SW480 (cell line): ENCODE results near the gene NOC4L.
A peak's percentile ranks its signal among the peaks of the same experiment; 100 is the strongest.
"Not testable (repeated sequence)": the region's sequence is repeated elsewhere in the genome, so short reads cannot be mapped to it uniquely, and the experiment has no call there.

Experiments
- DNase-seq: peaks from one replicate; pipeline ENCODE4 v3.0.0-alpha.2; 2016; ENCODE audit warnings: low spot score

Gene NOC4L

DNA sequence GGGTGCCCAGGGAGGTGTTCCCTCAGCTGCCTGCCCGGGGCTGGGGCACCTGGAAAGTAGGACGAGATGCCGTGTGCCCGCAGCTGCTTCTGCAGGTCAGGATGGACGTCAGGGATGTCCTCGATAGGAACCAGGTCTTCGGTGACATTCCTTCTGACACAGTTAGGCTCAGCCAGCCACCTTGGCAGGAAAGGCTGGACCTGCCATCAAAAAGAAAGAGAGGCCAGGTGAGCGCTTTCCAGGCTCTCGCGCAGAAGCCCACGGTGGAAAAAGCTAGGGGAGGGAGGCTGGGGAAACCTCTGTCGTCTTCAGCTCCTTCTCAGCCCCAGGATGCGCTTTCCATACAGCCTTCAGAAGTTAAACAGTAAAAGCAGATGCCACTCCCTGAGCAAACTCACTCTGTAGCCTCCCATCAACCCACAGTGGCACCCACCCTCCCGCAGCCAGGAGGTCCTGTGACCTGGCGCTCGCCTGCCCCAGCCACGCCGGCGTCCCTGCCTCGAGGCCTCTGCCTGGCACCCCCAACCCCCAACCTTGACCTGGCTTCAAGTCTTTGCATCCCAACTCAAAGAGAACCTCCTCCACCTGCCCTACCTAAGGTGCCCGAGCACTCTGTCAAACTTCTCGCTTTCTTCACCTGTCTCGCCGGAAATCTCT is 1.4 kb upstream of the NOC4L start:
- DNase-seq = no peak

DNA sequence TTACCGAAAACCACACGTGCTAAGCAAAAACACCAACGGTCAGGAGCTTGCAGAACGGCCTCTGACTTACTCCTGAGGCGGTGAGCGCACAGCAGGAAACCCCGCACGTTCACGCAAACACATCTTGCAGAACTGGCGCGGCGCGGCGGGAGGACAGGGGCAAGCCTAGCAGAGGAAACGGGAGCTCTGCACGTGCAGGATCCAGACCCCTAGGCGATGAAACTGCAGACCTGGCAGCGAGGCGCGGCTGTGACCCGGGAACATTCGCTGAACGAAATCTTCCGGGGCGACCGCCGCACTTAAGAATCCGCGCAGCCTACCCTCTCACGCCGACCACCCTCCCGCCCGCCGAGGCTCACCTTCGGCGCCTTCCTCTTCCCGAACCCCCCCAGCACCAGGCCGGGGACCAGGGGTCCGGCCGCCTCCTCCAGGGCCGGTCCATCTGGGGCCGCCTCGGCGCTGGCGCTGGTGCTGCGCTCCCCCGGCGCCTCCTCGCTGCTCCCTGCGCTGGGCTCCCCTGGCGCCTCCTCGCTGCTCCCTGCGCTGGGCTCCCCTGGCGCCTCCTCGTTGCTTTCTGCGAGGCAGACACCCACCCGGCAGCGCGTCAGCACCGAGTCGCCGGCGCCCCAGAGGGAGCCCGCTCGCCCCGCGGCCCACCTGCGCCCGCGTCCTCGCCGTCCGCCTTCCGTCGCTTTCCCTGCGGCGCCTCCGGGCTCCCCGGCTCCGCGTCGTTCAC is 753 bp upstream of the NOC4L start:
- no peak for DNase-seq

DNA sequence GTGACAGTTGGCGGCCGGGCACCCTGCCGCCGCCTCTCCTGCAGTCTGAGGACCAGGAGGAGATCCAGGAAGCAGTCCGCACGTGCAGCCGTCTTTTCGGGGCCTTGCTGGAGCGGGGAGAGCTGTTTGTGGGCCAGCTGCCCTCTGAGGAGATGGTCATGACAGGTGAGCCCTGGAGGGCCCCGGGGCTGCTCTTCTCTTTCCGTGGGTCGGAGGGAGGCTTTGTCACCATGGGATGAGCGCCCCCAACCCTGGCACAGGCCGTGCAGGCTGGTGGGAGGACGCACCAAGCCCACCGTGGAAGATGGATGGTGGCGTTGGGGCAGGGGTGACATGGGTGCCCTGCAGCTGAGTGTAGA is 532 bp downstream of the NOC4L start:
- DNase-seq = no peak

DNA sequence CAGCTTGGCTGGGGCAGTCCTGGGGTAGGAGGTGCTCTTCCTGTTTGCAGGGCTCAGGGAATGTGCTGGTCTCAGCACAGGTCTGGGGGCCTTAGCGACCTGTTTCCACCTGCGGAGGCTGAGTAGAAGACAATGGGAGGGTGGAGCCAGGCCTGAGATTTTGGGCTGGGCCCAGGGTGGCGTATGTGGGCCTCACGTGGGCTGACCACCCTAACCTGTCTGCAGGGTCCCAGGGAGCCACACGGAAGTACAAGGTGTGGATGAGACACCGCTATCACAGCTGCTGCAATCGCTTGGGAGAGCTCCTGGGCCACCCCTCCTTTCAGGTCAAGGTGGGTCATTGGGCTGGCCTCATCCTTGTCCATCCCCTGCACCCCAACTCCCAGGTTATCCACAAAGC is 1.1 kb downstream of the NOC4L start:
- DNase-seq = no peak

DNA sequence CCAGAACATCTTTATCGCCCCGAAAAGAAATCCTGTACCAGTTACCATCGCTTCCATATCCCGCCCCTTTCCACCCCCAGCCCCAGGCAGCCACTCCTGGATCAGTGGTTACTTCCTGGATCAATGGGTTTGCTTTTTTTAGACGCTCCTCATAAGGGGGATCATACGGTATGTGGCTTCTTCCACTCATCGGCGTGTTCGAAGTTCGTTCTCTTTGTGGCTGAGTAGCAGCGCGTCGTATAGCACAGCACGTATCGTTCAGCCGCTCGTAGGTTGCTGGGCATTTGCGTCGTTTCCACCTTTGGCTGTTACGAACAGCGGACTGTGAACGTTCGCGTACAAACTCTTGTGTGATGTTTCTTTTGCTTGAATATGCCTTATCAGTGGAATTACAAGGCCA is 1.8 kb downstream of the NOC4L start:
- DNase-seq = no peak

DNA sequence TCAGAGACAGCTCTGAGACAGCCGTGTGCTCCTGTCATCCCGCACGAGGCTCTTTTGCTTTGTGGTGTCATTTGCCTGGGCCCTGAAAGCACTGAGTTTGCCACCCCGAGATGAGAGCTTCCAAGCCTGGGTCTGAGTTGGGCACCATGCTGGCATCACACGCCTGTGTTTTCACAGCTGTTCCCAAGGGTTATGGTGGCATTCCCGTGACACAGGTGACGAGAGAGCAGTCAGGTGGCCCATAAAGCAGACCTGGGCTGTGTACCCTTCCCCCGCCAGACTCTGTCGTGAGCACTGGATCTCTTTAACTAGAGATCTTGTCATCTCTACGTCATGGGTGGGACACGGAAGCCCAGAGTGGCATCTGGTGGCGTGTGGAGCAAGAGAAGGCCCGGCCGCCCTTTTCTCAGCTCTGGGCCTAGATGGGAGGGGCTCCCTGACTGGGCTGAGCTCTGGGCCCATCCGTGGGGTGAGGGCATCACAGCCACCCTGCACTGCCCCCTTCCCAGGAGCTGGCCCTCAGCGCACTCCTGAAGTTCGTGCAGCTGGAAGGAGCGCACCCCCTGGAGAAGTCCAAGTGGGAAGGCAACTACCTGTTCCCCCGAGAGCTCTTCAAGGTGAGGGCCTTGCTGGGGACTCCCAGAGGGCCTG is 2.6 kb downstream of the NOC4L start:
- no peak for DNase-seq

DNA sequence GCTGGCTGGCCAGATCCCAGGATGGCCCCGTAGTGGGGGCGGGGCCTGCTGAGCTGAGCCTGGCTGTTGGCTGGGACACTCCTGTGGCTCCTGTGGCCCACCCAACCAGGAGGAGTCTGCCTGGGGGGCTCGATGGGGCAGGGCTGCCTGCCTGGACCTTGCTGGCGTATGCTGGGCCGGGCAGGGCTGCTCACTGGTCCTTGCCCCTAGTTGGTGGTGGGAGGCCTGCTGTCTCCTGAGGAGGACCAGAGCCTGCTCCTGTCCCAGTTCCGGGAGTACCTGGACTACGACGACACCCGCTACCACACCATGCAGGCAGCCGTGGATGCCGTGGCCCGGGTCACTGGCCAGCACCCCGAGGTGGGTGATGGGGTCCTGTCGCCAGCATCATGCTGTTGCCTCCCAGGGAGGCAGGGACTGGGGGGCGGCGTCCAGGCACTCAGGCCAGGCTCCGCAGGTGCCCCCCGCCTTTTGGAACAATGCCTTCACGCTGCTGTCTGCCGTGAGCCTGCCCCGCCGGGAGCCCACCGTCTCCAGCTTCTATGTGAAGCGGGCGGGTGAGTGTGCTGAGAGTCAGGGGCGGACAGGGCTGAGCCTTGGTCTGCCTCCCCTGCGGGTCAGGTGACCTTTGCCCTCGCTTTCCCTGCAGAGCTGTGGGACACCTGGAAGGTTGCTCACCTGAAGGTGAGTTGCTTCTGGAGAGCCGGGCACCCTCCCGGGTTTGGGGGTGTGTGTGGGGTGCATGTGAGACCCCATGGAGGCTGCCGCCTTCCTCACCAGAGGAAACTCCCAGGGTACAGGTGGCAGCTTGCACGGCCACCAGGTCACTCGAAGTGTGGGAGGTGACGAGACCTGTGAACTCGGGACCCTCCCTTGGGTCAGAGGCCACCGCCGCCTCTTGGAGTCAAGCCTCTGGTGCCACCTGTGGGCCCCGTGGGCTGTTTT is 3.4 kb downstream of the NOC4L start:
- DNase-seq = no peak

DNA sequence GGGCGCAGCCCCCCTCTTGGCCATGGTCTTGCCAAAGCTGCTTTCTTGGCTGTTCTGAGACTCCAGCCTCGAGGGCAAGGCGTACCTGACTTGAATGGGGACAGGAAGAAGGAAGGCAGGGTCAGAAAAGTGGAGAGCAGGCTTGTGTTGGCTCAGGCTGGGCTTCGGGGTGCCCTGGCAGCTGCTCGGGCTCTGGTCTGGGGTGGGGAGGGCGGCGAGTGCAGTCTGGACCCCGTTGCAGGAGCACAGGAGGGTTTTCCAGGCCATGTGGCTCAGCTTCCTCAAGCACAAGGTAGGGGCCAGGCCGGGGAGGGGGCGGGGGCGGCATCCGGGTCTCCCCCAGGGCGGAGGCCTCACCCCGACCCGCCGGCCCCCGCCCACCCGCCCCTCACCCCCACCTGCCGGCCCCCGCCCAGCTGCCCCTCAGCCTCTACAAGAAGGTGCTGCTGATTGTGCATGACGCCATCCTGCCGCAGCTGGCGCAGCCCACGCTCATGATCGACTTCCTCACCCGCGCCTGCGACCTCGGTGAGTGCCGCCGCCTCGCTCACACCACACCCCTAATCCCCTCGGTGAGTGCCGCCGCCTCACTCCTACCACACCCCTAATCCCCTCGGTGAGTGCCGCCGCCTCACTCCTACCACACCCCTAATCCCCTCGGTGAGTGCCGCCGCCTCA is 4.2 kb downstream of the NOC4L start:
- no peak for DNase-seq

DNA sequence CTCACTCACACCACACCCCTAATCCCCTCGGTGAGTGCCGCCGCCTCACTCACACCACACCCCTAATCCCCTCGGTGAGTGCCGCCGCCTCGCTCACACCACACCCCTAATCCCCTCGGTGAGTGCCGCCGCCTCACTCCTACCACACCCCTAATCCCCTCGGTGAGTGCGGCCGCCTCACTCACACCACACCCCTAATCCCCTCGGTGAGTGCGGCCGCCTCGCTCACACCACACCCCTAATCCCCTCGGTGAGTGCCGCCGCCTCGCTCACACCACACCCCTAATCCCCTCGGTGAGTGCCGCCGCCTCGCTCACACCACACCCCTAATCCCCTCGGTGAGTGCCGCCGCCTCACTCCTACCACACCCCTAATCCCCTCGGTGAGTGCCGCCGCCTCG is 5.3 kb downstream of the NOC4L start:
- not testable (repeated sequence) for DNase-seq

DNA sequence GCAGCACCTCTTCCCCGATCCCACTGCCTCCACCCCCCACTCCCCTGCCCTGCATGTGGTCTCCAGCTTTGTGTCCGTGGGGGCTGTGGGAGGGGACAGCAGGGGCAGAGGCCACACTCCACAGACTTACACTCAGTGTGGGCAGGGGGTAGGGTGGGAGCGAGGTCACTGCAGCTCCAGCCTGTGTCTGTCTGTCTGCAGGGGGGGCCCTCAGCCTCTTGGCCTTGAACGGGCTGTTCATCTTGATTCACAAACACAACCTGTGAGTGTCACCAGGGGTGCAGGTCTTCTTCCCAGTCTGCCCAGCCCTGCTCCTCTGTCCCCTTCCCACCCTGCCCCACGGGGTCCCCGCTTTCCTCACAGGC is 6.5 kb downstream of the NOC4L start:
- DNase-seq = no peak

DNA sequence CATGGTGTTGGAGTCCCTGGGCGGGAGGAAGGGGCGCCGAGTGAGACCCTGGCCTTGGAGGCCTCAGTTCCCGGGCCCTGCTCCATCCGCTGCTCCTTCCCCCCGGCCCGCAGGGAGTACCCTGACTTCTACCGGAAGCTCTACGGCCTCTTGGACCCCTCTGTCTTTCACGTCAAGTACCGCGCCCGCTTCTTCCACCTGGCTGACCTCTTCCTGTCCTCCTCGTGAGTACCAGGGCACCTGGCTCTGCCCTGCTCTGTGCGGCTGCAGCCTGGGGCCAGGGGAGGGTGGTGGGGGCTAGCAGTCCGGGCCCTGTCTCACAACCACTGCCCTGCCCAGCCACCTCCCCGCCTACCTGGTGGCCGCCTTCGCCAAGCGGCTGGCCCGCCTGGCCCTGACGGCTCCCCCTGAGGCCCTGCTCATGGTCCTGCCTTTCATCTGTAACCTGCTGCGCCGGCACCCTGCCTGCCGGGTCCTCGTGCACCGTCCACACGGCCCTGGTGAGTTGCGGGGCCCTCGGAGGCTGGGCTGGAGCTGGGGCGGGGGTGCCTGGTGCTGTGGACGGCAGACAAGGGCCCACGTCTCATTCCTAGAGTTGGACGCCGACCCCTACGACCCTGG is 7.0 kb downstream of the NOC4L start:
- DNase-seq = no peak

DNA sequence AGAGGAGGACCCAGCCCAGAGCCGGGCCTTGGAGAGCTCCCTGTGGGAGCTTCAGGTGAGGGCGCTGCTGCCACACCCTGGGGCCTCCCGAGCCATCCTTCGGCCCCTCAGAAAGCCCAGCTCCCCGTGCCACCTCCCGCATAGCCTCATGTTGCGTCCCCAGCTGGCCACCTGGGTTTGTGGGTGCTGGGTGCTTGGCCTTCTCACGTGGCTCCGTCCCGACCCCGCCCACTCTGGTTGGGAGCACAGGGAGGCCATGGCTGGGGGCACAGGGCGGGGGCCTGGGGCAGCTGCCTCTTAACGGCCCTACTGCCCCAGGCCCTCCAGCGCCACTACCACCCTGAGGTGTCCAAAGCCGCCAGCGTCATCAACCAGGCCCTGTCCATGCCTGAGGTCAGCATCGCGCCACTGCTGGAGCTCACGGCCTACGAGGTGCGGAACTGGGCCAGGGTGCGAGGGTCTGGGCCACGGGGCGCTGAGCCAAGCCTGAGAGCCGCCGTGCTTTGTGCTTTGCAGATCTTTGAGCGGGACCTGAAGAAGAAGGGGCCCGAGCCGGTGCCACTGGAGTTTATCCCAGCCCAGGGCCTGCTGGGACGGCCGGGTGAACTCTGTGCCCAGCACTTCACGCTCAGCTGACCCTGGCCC is 7.6 kb downstream of the NOC4L start:
- no peak for DNase-seq

DNA sequence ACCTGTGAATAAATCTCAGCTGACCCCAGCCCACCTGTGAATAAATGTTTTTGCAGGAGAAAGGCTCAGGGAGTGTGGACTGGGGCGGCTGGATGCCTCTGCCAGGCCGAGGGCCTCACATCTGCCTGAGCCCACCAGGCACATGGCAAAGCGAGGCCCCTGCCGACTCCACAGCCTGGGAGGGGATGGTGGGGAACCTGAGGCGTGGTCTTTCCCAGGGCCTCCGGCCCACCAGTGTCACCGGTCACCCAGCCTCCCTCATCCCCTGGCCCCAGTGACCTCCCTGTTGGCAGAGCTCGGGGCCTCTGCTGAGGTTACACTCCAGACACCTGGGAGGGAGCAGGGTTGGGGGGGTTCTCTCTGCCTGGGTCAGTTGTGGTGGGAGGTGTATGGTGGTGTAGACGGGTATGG is 8.2 kb downstream of the NOC4L start:
- DNase-seq = no peak

DNA sequence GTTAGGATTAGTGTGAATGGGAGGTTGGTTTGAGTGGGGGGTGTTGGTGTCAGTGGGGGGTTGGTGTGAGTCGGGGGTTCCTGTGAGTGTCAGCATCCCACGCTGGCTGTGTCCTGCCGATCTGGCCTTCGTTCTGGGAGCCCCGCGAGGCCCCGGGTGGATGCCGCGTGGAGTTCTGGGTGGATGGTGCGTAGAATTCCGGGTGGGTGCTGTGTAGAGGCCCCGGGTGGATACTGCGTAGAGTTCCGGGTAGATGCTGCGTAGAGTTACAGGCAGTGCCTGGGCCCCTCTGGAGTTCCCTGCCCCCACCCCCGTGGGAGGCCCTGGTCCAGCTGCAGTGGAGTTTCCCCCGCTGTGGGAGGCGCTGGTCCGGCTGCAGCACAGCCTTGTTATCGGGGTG is 8.7 kb downstream of the NOC4L start:
- DNase-seq = no peak

DNA sequence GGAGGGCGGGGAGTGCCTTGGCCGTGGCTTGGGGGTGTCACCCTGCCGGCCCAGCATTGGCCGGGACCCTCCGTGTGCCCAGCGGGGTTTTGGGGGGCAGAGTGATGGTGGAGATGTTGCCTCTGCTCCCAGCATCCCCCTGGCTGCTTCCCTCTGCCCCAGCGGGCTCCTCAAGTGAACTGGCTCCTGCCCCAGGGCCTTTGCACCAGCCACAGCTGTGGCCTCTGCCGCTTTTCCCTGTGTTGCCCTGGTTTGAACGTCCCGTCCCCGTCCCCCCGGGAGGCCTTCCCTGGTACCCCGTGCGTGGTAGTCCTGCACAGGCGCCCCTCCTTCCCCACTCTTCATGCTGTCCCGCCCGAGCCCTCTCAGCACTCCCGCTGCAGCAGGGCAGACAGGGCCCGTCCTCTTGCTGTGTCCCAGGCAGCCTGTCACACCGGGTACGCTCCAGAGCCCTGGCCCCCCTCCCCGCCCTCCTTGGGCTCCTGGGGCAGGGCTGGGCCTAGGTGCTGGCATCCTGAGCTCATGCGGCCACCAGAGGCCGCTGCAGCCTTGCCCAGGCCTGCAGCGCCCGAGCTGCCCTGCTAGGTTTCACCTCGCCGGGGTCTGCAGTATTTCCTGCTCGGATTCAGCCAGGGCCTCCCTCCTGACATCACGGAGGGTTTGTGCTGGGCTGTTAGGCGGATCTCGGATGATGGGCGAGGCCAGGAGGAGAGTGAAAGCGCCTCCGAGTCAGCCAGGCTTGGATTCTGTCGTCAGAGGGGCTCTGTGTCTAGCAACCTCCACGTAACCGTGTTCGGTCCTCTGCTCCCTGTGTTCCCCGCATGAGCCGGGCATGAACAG is 9.5 kb downstream of the NOC4L start:
- peak; percentile 79 for DNase-seq

DNA sequence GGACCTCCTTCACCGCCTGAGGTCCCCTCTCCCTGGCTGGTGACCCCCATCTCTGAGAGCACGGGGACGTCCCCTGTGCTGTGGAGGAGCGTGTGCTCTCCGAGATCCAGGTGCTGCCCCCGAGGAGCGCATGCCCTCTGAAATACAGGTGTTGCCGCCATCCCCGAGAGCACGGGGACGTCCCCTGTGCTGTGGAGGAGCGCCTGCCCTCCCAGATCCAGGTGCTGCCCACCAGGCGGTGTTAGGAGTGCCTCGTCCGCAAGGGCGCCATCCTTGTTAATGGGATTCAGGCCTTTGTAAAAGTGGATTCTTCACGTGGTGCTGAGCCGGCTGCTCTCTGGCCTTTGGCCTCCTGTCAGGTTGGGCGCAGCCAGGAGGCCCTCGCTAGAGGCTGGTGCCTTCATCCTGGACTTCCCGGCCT is 10.1 kb downstream of the NOC4L start:
- DNase-seq = no peak

DNA sequence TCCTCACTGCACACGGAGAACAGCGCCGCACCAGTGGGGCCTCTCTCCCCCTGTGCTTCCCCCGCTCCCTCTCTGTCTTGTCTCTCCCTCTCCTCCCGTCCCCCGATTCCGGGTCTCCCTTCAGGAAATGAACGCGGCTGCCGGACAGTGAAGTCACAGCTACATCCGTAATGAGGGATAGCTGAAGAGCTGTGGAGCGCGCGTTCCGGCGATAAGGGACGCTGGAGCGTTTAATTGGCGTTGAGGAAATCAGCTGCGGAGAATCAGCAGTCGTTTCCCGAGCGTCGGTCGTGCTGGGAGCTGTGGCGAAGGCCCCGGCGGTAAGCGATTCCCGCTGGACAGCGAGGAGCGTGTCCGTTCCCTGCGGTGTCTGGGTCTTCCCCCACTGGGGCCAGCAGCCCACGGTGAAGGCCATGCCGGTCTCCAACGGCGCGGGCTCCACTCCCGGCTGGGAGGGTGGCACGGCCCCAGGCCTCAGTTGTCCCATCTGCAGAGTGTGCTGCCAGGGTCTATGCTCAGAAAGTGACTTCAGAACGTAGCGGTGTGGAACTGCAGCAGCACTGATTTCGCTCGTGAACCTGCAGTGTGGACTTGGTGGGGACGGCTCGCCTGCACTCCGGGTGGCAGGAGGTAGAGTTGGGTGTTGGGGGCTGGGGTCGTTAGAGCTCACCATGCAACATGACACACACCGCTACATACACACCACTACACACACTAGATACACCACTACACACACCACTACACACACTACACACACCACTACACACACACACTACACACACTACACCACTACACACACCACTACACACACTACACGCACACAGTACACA is 10.9 kb downstream of the NOC4L start:
- no peak for DNase-seq

DNA sequence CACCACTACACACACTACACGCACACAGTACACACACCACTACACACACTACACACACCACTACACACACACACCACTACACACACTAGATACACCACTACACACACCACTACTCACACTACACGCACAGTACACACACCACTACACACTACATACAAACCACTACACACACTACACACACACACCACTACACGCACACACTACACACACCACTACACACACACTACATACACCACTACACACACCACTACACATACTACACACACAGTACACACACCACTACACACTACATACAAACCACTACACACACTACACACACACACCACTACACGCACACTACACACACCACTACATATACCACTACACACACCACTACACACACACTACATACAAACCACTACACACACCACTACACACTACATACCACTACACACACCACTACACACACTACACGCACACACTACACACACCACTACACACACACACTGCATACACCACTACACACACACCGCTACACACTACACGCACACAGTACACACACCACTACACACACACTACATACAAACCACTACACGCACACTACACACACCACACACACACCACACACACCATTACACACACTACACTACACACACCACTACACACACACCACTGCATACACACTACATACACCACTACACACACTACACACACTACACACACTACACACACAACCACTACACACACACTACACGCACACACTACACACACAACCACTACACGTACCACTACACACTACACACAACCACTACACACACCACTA is 11.7 kb downstream of the NOC4L start:
- no peak for DNase-seq
